ENCODE data around the gene MRTFA. TPM values are rescaled to one million over a fixed set of nuclear protein-coding genes. Genes with fewer than 3 reads are reported as not detected.

Gene MRTFA
- polyA plus RNA-seq, 1 of the 3 experiments (the other 2 are of a cell fraction): 5.8 TPM

DNA sequence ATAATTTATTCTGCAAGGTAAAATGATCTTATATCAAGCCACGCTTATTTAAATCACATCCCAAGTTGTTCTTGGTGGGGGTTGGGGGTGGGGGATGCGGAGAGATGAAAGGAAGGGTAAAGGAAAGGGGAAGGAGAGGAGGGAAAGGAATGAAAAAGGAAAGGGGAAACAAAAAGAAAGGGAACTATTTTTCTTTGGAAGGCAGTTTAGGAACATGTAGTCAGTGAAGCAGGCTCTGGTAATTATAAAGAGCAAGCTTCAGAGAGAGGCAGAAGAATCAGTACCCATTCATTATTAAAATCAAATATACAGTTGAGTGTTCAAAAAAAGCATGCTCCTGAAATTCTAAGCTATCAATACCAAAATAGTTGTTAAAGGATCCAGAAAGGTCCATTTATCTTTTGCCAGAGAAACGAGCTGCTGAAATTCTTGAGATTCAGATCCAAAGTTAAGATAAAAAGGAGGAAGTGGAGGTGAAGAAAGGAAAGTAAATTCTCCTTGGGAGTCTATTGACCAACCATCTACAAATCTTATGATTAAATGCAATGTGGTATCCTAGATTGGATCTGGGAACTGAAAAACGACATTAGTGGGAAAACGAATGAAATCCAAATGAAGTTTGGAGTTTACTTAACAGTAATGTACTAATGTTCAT, 158.7 kb downstream of the MRTFA start:
- no peaks in the 10 kb centered on the region for H4K20me1 ChIP-seq (ENCODE audit: insufficient read depth)
- no peaks in the 10 kb centered on the region for H3K9me2 ChIP-seq
- no peak overlapping the region for H3K4me3 ChIP-seq (ENCODE audit: low read depth in 2 of 2, low read length in 1 of 2)
- no peaks in the 10 kb centered on the region; a peak in 2 of 4 replicates for H3K4me1 ChIP-seq (ENCODE audit: control insufficient read depth in 1 of 2, insufficient read depth in 2 of 2, low read depth in 1 of 2, low read length in 1 of 2)
- CTCF ChIA-PET: interaction anchor here (1.1 kb wide), 1 partner anchor 9 kb away, joined by 6 read pairs; no protein-coding TSS in a partner anchor
- H3K27ac ChIP-seq (ENCODE audit: low read depth in 2 of 2, low read length in 1 of 2): no peak overlapping the region
- TF ChIP-seq, protein P1, sequence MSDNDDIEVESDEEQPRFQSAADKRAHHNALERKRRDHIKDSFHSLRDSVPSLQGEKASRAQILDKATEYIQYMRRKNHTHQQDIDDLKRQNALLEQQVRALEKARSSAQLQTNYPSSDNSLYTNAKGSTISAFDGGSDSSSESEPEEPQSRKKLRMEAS (IDR thresholded peaks at IDR 0.05; ENCODE audit: low read depth): no peak
- no peak for TF ChIP-seq TEAD4 (IDR thresholded peaks at IDR 0.05; ENCODE audit: borderline replicate concordance, insufficient read depth)
- TF ChIP-seq, protein P2, sequence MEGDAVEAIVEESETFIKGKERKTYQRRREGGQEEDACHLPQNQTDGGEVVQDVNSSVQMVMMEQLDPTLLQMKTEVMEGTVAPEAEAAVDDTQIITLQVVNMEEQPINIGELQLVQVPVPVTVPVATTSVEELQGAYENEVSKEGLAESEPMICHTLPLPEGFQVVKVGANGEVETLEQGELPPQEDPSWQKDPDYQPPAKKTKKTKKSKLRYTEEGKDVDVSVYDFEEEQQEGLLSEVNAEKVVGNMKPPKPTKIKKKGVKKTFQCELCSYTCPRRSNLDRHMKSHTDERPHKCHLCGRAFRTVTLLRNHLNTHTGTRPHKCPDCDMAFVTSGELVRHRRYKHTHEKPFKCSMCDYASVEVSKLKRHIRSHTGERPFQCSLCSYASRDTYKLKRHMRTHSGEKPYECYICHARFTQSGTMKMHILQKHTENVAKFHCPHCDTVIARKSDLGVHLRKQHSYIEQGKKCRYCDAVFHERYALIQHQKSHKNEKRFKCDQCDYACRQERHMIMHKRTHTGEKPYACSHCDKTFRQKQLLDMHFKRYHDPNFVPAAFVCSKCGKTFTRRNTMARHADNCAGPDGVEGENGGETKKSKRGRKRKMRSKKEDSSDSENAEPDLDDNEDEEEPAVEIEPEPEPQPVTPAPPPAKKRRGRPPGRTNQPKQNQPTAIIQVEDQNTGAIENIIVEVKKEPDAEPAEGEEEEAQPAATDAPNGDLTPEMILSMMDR (IDR thresholded peaks at IDR 0.05): no peak
- H3K4me2 ChIP-seq: no peak overlapping the region
- no peaks in the 10 kb centered on the region for H3K27me3 ChIP-seq (ENCODE audit: insufficient read depth)
- H2AFZ ChIP-seq (ENCODE audit: low read depth): no peak overlapping the region
- no peaks in the 10 kb centered on the region for H3K36me3 ChIP-seq (replicated peaks in 1 of 2; ENCODE audit: control insufficient read depth in 1 of 2, insufficient read depth in 2 of 2, low read length in 1 of 2)
- POLR2A ChIA-PET: no interaction called here
- 60% methylated on average over 5 of the region's 5 CpGs for WGBS (ENCODE audit: low lambda C conversion rate)
- DNase-seq: no peak
- peaks cover 79% of the 10 kb centered on the region for H3K79me2 ChIP-seq (ENCODE audit: insufficient read depth)
- H3K9ac ChIP-seq: no peak overlapping the region
- no peaks in the 10 kb centered on the region for H3F3A ChIP-seq (replicated peaks; ENCODE audit: insufficient read depth)
- H3K9me3 ChIP-seq: no peaks in the 10 kb centered on the region

DNA sequence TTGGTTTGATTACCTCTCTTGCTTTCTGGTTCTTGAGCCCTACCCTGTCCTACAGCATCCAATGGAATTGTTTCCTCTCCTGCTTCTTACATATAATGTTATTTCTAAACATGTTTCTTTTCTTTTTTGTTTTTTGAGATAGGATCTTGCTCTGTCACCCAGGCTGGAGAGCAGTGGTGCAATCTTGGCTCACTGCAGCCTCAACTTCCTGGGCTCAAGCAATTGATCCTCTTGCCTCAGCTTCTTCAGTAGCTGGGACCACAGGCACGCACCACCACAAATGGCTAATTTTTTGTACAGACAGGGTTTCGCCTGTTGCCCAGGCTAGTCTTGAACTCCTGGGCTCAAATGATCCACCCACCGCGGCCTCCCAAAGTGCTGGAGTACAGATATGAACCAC, 160.2 kb downstream of the MRTFA start:
- no peak overlapping the region for H3K4me2 ChIP-seq
- H2AFZ ChIP-seq (ENCODE audit: low read depth): no peak overlapping the region
- no peak overlapping the region for H3K4me3 ChIP-seq (ENCODE audit: low read depth in 2 of 2, low read length in 1 of 2)
- no peaks in the 10 kb centered on the region for H4K20me1 ChIP-seq (ENCODE audit: insufficient read depth)
- no peaks in the 10 kb centered on the region for H3K9me3 ChIP-seq
- CTCF ChIA-PET: no interaction called here
- WGBS (ENCODE audit: low lambda C conversion rate): 87% methylated on average over 4 of the region's 4 CpGs
- H3F3A ChIP-seq (replicated peaks; ENCODE audit: insufficient read depth): no peaks in the 10 kb centered on the region
- no peak overlapping the region for H3K9ac ChIP-seq
- no peaks in the 10 kb centered on the region for H3K27me3 ChIP-seq (ENCODE audit: insufficient read depth)
- no peak for DNase-seq
- POLR2A ChIA-PET: no interaction called here
- TF ChIP-seq EP300 (IDR thresholded peaks at IDR 0.05; ENCODE audit: borderline replicate concordance in 1 of 2, low read depth in 1 of 2, low read length in 1 of 2) (no peak), RCOR1 (IDR thresholded peaks at IDR 0.05; ENCODE audit: low read length) (no peak), POLR2AphosphoS5 (IDR thresholded peaks at IDR 0.05; ENCODE audit: low read depth, low read length) (no peak), ELF1 (IDR thresholded peaks at IDR 0.05) (no peak), FOXJ3 (CRISPR knock-in tag; IDR thresholded peaks at IDR 0.05) (no peak), EZH2phosphoT487 (IDR thresholded peaks at IDR 0.05; ENCODE audit: borderline replicate concordance, low read depth) (no peak), FOXM1 (IDR thresholded peaks at IDR 0.05; ENCODE audit: low read depth) (no peak)
- TF ChIP-seq, protein P1 (IDR thresholded peaks at IDR 0.05; ENCODE audit: low read depth): no peak
- TF ChIP-seq, protein P3, sequence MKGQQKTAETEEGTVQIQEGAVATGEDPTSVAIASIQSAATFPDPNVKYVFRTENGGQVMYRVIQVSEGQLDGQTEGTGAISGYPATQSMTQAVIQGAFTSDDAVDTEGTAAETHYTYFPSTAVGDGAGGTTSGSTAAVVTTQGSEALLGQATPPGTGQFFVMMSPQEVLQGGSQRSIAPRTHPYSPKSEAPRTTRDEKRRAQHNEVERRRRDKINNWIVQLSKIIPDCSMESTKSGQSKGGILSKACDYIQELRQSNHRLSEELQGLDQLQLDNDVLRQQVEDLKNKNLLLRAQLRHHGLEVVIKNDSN (IDR thresholded peaks at IDR 0.05; ENCODE audit: borderline replicate concordance, low read depth): no peak
- H3K27ac ChIP-seq (ENCODE audit: low read depth in 2 of 2, low read length in 1 of 2): no peak overlapping the region
- H3K4me1 ChIP-seq (ENCODE audit: control insufficient read depth in 1 of 2, insufficient read depth in 2 of 2, low read depth in 1 of 2, low read length in 1 of 2): no peaks in the 10 kb centered on the region; a peak in 2 of 4 replicates
- peaks cover 75% of the 10 kb centered on the region; the same call in 1 of the 2 replicates for H3K79me2 ChIP-seq (ENCODE audit: insufficient read depth)
- H3K9me2 ChIP-seq: no peaks in the 10 kb centered on the region
- no peaks in the 10 kb centered on the region for H3K36me3 ChIP-seq (replicated peaks in 1 of 2; ENCODE audit: control insufficient read depth in 1 of 2, insufficient read depth in 2 of 2, low read length in 1 of 2)

All from SK-N-SH (cell line).